LNCaP clone FGC (cell line): ENCODE results near the gene DRD5.
"Not testable (repeated sequence)": the region's sequence is repeated elsewhere in the genome, so short reads cannot be mapped to it uniquely, and the experiment has no call there.

ENCODE experiments used
- DNase-seq: peaks from one replicate; pipeline ENCODE4 v3.0.0-alpha.2; 2011; ENCODE audit warnings: low read depth
- H3K4me3 ChIP-seq: 2 replicates; pipeline ENCODE4 v1.5.1; 2011; ENCODE audit warnings: mild to moderate bottlenecking, low read depth, low read length, control low read depth
- TF ChIP-seq, protein P1 (sequence below): IDR thresholded peaks from 2 replicates; pipeline ENCODE4 v1.5.1; 2012; ENCODE audit warnings: mild to moderate bottlenecking; ENCODE audit not compliant: control insufficient read depth, insufficient read depth; ENCODE audit errors: extremely low read depth

Gene DRD5

DNA sequence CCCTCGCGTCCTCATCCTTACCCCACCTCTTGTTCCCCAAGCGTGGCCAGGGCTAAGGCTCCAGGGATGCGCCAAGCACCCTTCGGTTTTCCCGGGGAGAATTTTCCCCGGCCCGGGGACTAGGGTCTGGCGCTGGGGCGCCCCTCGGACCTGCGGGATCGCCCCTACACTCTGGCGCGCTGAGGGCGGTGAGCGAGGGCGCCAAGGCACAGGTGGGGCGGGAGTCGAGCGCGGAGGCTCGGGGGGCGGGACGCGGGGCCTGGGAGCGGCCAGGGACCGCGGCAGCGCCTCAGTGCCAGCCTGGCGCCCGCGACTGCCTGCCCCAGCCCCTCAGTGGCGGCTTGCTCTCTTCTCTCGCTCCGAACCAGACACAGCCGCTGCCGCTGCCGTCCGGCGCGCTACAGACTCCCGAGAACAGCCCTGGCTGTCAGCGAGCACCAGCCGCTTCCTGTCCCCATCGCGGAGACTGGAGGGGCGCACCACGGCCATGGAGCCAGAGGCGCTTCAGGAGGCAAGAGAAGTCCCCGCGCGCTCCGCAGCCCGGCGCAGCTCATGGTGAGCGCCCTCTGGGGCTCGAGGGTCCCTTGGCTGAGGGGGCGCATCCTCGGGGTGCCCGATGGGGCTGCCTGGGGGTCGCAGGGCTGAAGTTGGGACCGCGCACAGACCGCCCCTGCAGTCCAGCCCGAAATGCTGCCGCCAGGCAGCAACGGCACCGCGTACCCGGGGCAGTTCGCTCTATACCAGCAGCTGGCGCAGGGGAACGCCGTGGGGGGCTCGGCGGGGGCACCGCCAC lies at the start of gene DRD5:
TSS of gene DRD5 (plus strand) at position 292 of the 793 bp plus-strand sequence. CDS start at position 688, 396 bp downstream.
- TF ChIP-seq, protein P1, sequence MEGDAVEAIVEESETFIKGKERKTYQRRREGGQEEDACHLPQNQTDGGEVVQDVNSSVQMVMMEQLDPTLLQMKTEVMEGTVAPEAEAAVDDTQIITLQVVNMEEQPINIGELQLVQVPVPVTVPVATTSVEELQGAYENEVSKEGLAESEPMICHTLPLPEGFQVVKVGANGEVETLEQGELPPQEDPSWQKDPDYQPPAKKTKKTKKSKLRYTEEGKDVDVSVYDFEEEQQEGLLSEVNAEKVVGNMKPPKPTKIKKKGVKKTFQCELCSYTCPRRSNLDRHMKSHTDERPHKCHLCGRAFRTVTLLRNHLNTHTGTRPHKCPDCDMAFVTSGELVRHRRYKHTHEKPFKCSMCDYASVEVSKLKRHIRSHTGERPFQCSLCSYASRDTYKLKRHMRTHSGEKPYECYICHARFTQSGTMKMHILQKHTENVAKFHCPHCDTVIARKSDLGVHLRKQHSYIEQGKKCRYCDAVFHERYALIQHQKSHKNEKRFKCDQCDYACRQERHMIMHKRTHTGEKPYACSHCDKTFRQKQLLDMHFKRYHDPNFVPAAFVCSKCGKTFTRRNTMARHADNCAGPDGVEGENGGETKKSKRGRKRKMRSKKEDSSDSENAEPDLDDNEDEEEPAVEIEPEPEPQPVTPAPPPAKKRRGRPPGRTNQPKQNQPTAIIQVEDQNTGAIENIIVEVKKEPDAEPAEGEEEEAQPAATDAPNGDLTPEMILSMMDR = no peak
- H3K4me3 ChIP-seq = no peak within 1 kb of the TSS
- no peak for DNase-seq

DNA sequence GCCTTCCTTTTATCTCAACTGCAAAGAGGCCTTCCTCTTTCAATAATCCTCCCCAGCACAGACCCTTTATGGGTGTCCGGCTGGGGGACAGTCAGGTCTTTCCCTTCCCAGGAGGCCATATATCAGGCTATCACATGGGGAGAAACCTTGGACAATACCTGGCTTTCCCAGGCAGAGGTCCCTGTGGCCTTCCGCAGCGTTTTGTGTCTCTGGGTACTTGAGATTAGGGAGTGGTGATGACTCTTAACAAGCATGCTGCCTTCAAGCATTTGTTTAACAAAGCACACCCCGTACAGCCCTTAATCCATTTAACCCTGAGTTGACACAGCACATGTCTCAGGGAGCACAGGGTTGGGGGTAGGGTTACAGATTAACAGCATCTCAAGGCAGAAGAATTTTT lies 49.2 kb upstream of the DRD5 start:
- H3K4me3 ChIP-seq, DNase-seq: not testable (repeated sequence)

DNA sequence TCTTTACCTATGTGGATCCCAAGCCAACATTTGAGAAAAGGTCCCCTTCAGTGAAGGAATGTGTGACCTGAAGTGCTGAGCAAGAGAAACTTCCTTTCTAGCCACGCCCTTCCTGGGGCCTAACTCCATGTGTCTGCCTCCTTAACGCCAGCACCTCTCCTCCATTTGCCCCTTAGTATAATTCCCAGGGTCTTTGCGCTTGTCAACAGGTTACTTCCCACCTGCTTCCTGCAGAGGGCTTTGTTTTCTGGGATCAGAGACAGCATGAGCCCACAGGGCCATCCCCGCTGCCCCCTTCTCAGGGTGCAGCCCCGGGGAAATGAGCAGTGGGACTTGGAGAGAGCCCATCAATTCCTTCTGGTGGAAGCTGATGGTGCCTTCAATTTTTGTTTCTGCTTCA lies 45.9 kb upstream of the DRD5 start:
- H3K4me3 ChIP-seq = no peak overlapping the region
- TF ChIP-seq, protein P1 = no peak
- no peak for DNase-seq

DNA sequence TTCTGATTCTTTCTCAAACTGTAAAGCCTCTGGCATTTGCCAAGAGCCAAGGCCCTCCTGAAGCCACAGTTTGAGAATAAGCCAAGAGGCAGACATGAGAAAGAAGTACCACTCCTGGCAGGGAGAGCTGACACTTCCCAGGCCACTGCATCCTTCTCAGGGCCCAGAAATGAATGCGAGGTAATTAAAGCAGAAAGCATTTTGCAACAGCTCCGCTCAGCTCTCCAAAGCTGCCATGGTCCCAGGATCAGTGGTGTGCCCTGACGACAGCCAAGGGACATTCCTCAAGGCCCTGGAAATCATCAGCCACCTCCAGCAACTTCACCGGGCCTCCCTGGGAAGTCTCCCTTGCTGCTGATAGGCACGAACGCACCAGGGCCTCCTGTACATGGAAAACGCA lies 44.2 kb upstream of the DRD5 start:
- H3K4me3 ChIP-seq, DNase-seq: not testable (repeated sequence)

DNA sequence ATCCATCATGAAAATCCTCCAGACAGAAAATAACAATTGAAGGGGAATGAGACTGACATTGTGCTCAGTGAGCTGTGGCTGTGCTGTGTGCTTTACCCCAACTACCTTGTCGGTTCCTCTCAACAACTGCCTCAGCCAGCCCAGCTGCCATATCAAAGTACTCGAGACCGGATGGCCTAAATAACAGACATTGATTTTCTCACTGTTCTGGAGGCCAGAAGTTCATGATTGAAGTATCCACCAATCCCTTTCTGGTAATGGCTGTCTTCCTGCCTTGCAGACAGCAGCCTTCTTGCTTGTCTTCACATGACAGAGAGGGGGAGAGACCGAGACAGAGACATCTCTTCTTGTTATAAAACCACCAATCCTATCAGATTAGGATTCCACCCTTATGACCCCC lies 37.6 kb upstream of the DRD5 start:
- not testable (repeated sequence) for H3K4me3 ChIP-seq, DNase-seq

DNA sequence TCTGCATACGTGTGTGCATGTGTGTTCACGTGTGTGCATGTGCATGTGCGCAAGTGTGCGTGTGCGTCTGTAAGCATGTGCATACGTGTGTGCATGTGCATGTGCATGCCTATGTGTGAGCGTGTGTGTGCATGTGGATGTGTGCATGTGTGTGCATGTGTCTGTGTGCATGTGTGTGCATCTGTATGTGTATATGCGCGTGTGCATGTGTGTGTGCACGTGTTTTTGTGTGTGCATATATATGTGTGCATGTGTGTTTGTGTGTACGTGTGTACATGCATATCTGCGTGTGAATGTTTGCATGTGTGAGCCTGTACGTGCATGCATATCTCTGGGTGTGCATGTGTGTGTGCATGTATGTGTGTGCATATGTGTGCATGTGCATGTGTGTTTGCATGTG lies 35.7 kb upstream of the DRD5 start:
- no peak overlapping the region for H3K4me3 ChIP-seq
- TF ChIP-seq, protein P1 = no peak
- no peak for DNase-seq

DNA sequence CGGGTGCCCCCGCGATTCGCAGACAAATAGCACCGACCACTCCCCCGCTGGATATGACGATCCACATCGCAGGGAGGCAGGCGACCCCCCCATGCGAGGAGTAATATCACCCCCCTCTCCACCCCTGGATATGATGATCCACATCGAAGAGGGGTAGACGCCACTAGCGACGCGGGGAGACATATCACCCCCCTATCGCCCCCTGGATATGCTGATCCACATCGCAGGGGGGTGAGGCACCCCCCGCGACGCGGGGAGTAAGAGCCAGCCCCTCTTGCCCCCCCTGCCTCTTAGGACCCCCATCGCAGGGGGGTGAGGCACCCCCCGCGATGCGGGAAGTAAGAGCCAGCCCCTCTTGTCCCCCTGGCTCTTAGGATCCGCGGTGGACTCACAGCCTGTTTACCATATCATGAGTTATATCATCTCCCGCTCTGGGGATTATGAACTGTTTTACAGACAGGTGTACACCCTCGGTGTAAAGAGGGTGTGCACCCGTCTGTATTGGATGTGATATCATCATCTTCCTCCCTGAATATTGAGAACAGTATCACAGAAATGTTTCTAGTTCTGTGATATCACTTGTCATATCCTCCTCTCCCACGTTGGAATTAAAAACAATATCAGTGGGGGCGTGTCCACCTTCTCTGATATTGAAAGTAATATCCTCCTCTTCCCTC lies 22.7 kb upstream of the DRD5 start:
- TF ChIP-seq, protein P1 = no peak
- DNase-seq = no peak
- H3K4me3 ChIP-seq = no peak overlapping the region

DNA sequence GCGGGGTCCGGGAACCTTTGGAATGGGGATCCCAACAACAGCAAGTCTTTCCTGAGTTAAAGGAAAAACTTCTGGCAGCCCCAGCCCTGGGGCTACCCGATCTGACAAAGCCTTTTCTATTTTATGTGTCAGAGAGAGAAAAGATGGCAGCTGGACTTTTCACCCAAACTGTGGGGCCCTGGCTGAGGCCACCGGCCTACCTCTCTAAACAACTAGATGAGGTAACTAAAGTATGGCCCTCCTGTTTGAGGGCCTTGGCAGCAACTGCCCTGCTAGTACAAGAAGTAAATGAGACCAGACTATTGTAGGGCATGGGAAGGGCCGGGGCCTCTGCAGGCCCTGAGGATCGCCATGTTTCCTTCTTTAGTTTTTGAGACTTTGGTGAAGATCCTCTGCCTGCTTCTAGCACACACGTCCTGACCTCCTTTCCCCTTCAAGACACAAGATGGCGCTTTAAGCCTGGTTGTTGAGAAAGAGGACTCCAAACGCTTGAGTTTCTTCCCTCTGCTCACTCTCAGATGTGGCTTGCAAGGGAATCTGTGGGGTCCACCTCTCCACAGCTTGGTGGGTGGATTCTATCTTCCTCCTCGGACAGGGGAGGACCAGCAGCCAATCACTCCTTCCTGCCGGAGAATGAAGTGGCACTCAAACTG lies 18.5 kb upstream of the DRD5 start:
- no peak overlapping the region for H3K4me3 ChIP-seq
- peak; percentile 50 for DNase-seq
- TF ChIP-seq, protein P1 = peak; percentile 87
